BLaER1 treated with 17β-estradiol and CSF1 and Interleukin-3, amounts not matched to agents 10 nM and 100 nM (cell line): Measurements from ENCODE around the gene ACTL8.

Experiments
- H3K27ac ChIP-seq, 11 experiments: shearing (Covaris generic); formaldehyde crosslinking; 2 replicates each; pipeline ENCODE4 v1.8.1; 2022
- H3K27me3 ChIP-seq, 11 experiments: shearing (Covaris generic); formaldehyde crosslinking; 2 replicates each; pipeline ENCODE4 v1.8.1; 2022
- H3K36me3 ChIP-seq, 11 experiments: shearing (Covaris generic); formaldehyde crosslinking; 2 replicates each; pipeline ENCODE4 v1.8.1; 2022
- H3K4me1 ChIP-seq, 10 experiments: shearing (Covaris generic); formaldehyde crosslinking; 2 replicates each; pipeline ENCODE4 v1.8.1; 2022
- H3K4me2 ChIP-seq, 11 experiments: shearing (Covaris generic); formaldehyde crosslinking; 2 replicates each; pipeline ENCODE4 v1.8.1; 2022
- H3K4me3 ChIP-seq, 10 experiments: shearing (Covaris generic); formaldehyde crosslinking; 2 replicates each; pipeline ENCODE4 v1.8.1; 2022
- H3K9ac ChIP-seq, 11 experiments: shearing (Covaris generic); formaldehyde crosslinking; 2 replicates each; pipeline ENCODE4 v1.8.1; 2022
- H3K9me3 ChIP-seq, 11 experiments: shearing (Covaris generic); formaldehyde crosslinking; replicated peaks in 1 of 11; 2 replicates each; pipeline ENCODE4 v1.8.1; 2022
- H4K20me1 ChIP-seq, 11 experiments: shearing (Covaris generic); formaldehyde crosslinking; 2 replicates each; pipeline ENCODE4 v1.8.1; 2022
- Cebpa-rat ChIP-seq, 11 experiments: shearing (Covaris generic); IDR thresholded peaks; 2 replicates each; pipeline ENCODE4 v1.8.1; 2022

ACTL8 gene

GRCh38 chr1:17757426-17757825, 2.3 kb downstream of the ACTL8 start:
- H3K27me3 ChIP-seq: no peaks in the 10 kb centered on the region
- TF ChIP-seq Cebpa-rat (IDR thresholded peaks at IDR 0.05): no peak
- peaks cover 0 to 5% (median 0%) of the 10 kb centered on the region in 11 experiments; a peak in 3 of 22 replicates for H3K36me3 ChIP-seq
- H3K27ac ChIP-seq: no peak overlapping the region
- H3K9me3 ChIP-seq: peaks cover 44 to 71% (median 58%) of the 10 kb centered on the region in 11 experiments
- no peaks in the 10 kb centered on the region for H3K4me1 ChIP-seq
- no peak overlapping the region for H3K4me3 ChIP-seq
- no peaks in the 10 kb centered on the region for H4K20me1 ChIP-seq
- H3K9ac ChIP-seq: no peak overlapping the region
- H3K4me2 ChIP-seq: no peak overlapping the region

- no peaks in the 10 kb centered on the region for H3K4me1 ChIP-seq
- no peak overlapping the region for H3K27ac ChIP-seq
- no peak overlapping the region for H3K4me2 ChIP-seq
- H4K20me1 ChIP-seq: no peaks in the 10 kb centered on the region
- peaks cover 0 to 5% (median 0%) of the 10 kb centered on the region in 11 experiments; a peak in 3 of 22 replicates for H3K36me3 ChIP-seq
- no peaks in the 10 kb centered on the region for H3K27me3 ChIP-seq
- TF ChIP-seq Cebpa-rat (IDR thresholded peaks at IDR 0.05): no peak
- H3K9me3 ChIP-seq: peaks cover 42 to 62% (median 52%) of the 10 kb centered on the region in 11 experiments
- H3K4me3 ChIP-seq: peak overlapping the region in 3 of 10 experiments; percentile 7 to 28 (median 19); a peak in 1 of 20 replicates
- H3K9ac ChIP-seq: no peak overlapping the region
Measured at GRCh38 chr1:17759114-17759513, 4.0 kb downstream of the ACTL8 start.

DNA sequence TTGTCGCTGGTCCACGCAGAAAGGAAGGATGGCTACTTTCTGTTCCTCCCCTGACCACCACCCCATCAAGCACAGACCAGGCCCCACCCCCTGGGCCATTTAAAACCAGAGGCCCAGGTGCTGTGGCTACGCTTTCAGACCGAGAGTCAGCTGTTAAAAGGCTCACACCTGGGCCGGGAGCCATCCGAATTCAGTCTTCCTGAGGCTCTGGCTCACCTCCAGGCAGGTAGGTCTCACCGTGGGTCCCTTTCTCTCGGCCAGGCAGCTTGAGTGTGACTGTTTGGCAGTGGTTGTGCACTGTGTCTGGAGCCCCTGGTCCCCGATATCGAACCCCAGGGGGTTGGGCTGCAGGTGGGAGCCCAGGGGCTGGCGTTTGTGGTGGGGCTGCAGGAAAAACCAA, 7.2 kb downstream of the ACTL8 start:
- Histone ChIP-seq H3K9me3 (peaks cover 18 to 33% (median 28%) of the 10 kb centered on the region in 11 experiments), H3K36me3 (no peaks in the 10 kb centered on the region; a peak in 3 of 22 replicates), H3K4me2 (no peak overlapping the region), H3K27me3 (no peaks in the 10 kb centered on the region), H3K4me1 (no peaks in the 10 kb centered on the region), H4K20me1 (no peaks in the 10 kb centered on the region), H3K9ac (no peak overlapping the region), H3K4me3 (no peak overlapping the region), H3K27ac (no peak overlapping the region)
- no peak for TF ChIP-seq Cebpa-rat (IDR thresholded peaks at IDR 0.05)

DNA sequence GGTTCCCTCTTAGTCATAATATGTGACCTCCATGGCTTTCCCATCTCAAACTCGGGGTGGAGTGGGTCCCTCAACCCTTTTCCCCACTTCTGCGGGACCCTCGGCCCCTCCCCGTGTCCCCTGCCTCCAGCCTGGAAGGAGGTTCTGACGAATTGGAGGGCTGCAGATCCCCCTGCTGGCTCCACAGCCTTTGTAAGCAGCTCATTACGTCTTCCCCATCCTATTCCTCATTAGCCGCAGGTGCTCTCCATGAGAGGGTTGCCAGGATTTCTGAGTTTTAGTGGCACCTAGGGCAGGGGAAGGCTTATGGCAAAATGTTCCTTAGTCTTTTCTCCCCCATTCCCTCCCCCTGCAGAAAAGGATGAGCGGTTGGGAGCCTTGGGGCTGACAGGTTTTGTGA, 8.3 kb downstream of the ACTL8 start:
- no peaks in the 10 kb centered on the region for H3K27me3 ChIP-seq
- no peak for TF ChIP-seq Cebpa-rat (IDR thresholded peaks at IDR 0.05)
- H3K27ac ChIP-seq: no peak overlapping the region
- no peak overlapping the region for H3K4me3 ChIP-seq
- no peak overlapping the region for H3K4me2 ChIP-seq
- peaks cover 13 to 23% (median 21%) of the 10 kb centered on the region in 11 experiments for H3K9me3 ChIP-seq
- H3K4me1 ChIP-seq: no peaks in the 10 kb centered on the region
- no peaks in the 10 kb centered on the region; a peak in 3 of 22 replicates for H3K36me3 ChIP-seq
- no peak overlapping the region for H3K9ac ChIP-seq
- H4K20me1 ChIP-seq: no peaks in the 10 kb centered on the region

GRCh38 chr1:17763995-17764394, 8.9 kb downstream of the ACTL8 start:
- Histone ChIP-seq H3K27ac (no peak overlapping the region), H3K4me1 (no peaks in the 10 kb centered on the region), H3K9ac (no peak overlapping the region), H3K27me3 (no peaks in the 10 kb centered on the region), H3K36me3 (no peaks in the 10 kb centered on the region; a peak in 3 of 22 replicates), H3K9me3 (peaks cover 7 to 17% (median 15%) of the 10 kb centered on the region in 11 experiments), H4K20me1 (no peaks in the 10 kb centered on the region), H3K4me2 (no peak overlapping the region), H3K4me3 (no peak overlapping the region)
- TF ChIP-seq Cebpa-rat (IDR thresholded peaks at IDR 0.05): no peak

DNA sequence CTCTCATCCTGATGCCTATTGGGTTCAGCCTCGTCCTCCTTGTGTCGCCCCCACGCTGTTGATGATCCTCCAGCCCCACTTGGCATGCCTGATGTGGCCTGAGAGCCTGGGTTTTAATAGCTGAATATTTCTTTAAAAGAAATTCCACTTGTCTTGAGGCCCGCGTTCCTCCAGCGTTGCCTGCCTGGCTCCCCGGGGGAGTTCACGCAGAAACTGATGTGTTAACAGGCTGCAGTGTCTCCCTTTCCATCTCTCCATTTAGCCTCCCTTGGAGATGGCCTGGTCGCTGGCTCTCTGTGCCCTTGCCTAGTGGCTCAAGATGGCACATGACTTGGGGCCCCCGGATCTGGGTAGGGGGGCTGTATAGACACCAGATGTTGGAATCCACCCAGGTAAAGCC, 9.5 kb downstream of the ACTL8 start:
- Histone ChIP-seq H3K27ac (no peak overlapping the region), H3K9me3 (peaks cover 1 to 11% (median 9%) of the 10 kb centered on the region in 11 experiments), H3K36me3 (no peaks in the 10 kb centered on the region), H3K4me3 (no peak overlapping the region), H3K9ac (no peak overlapping the region), H3K4me2 (no peak overlapping the region), H3K27me3 (no peaks in the 10 kb centered on the region), H3K4me1 (no peaks in the 10 kb centered on the region), H4K20me1 (no peaks in the 10 kb centered on the region)
- no peak for TF ChIP-seq Cebpa-rat (IDR thresholded peaks at IDR 0.05)

GRCh38 chr1:17765444-17766411, 10.6 kb downstream of the ACTL8 start:
- Histone ChIP-seq H3K27me3 (no peaks in the 10 kb centered on the region), H3K36me3 (no peaks in the 10 kb centered on the region), H3K4me2 (no peak overlapping the region), H3K27ac (no peak overlapping the region), H3K9me3 (no peaks in the 10 kb centered on the region; a peak in 2 of 22 replicates), H4K20me1 (no peaks in the 10 kb centered on the region), H3K9ac (no peak overlapping the region), H3K4me3 (no peak overlapping the region), H3K4me1 (no peaks in the 10 kb centered on the region)
- TF ChIP-seq Cebpa-rat (IDR thresholded peaks at IDR 0.05): no peak

- no peak for TF ChIP-seq Cebpa-rat (IDR thresholded peaks at IDR 0.05)
- Histone ChIP-seq H3K9me3 (no peaks in the 10 kb centered on the region), H3K36me3 (no peaks in the 10 kb centered on the region), H3K4me1 (no peaks in the 10 kb centered on the region), H3K27me3 (no peaks in the 10 kb centered on the region), H3K27ac (no peak overlapping the region), H3K4me3 (no peak overlapping the region), H3K9ac (no peak overlapping the region), H3K4me2 (no peak overlapping the region), H4K20me1 (no peaks in the 10 kb centered on the region; a peak in 1 of 22 replicates)
Measured at GRCh38 chr1:17768651-17769241, 13.6 kb downstream of the ACTL8 start.

GRCh38 chr1:17770983-17771382, 15.8 kb downstream of the ACTL8 start:
- Histone ChIP-seq H3K36me3 (no peaks in the 10 kb centered on the region), H4K20me1 (no peaks in the 10 kb centered on the region; a peak in 1 of 22 replicates), H3K27ac (no peak overlapping the region), H3K9ac (no peak overlapping the region), H3K27me3 (no peaks in the 10 kb centered on the region), H3K4me2 (no peak overlapping the region), H3K9me3 (no peaks in the 10 kb centered on the region), H3K4me1 (no peaks in the 10 kb centered on the region), H3K4me3 (no peak overlapping the region)
- no peak for TF ChIP-seq Cebpa-rat (IDR thresholded peaks at IDR 0.05)
